ENCODE results near the gene NEURL3. TPM values are rescaled to one million over a fixed set of nuclear protein-coding genes. Genes with fewer than 3 reads are reported as not detected.
A peak's percentile ranks its signal among the peaks of the same experiment; 100 is the strongest.

Gene NEURL3
- total and polyA plus RNA-seq, 2 of the 4 experiments (the other 2 are of a cell fraction): not detected

DNA sequence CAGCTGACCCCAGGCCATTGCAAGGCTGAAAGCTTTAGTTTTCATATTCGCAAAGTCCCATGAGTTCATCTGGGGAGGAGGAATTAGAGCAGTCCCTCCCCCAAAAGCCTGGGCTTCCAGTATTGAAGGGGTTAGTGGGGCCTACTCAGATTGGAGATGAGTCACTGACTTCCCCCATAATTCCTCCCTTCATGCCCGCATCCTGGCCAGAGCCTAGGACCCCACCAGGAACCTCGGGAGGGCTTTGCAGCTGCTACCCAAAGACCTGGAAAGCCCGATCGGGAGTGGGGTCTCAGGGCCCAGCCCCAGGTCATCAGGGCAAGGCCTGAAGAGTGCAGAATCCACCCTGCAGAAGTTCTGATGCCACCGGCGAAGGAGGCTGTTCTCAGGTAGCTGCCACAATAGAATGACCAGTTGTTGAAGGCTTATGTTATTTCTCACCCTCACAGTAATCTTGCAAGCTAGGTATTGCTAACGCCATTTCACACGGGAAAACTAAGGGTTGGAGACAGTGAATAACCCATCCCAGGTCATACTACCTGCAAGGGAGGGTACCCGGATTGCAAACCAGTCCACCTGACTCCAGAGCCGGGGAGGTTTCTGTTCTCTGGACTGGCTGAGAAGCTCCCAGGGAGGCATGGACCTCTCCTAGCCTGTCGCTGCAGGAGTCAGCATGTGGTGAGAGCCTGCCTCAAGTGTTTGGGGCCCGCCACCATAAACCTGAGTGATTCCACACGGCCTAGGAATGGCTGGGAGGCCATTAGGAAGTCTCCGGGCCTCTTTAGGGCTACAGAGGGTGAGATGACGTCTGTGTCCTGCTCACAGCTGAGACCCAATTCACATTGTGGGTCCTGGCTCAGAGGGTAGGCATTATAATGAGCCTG is 25.6 kb upstream of the NEURL3 start:
- Histone ChIP-seq H3K27ac (ENCODE audit: insufficient read depth, low read length) (no peak overlapping the region), H2BK120ac (ENCODE audit: low read depth, low read length) (no peak overlapping the region; the same call in none of the 2 replicates), H3K4me2 (ENCODE audit: low read depth, low read length) (no peak overlapping the region), H3K4ac (ENCODE audit: low read depth, low read length) (peak overlapping the region; percentile 91), H2BK15ac (ENCODE audit: low read depth, low read length) (peak overlapping the region; percentile 4; the same call in 1 of the 3 replicates), H4K5ac (ENCODE audit: low read depth, low read length) (no peak overlapping the region), H3K18ac (ENCODE audit: low read depth, low read length) (no peak overlapping the region), H4K91ac (ENCODE audit: insufficient read depth, low read depth, low read length) (peak overlapping the region; percentile 19; the same call in 1 of the 2 replicates), H2BK20ac (ENCODE audit: low read depth, low read length) (no peak overlapping the region; the same call in 1 of the 2 replicates), H3K79me1 (ENCODE audit: low read depth in 1 of 2, low read length in 2 of 2) (no peaks in the 10 kb centered on the region; a peak in 1 of 4 replicates), H2BK5ac (ENCODE audit: low read depth, low read length, poor library complexity, severe bottlenecking) (no peak overlapping the region), H3K9me3 (ENCODE audit: control insufficient read depth, insufficient read depth, low read length) (no peaks in the 10 kb centered on the region), H3K23ac (ENCODE audit: low read depth, low read length) (no peak overlapping the region), H3K4me1 (ENCODE audit: control insufficient read depth, insufficient read depth, low read length) (peaks cover 44% of the 10 kb centered on the region), H2AK9ac (replicated peaks; ENCODE audit: low read depth, low read length, poor library complexity) (peak overlapping the region; percentile 48), H3K4me3 (ENCODE audit: insufficient read depth, low read depth, low read length) (no peak overlapping the region), H3K27me3 (ENCODE audit: control insufficient read depth, insufficient read depth, low read length) (peaks cover 4% of the 10 kb centered on the region; the same call in 1 of the 2 replicates), H3K14ac (replicated peaks; ENCODE audit: low read depth, low read length) (no peak overlapping the region), H3K36me3 (ENCODE audit: control insufficient read depth, insufficient read depth, low read length) (no peaks in the 10 kb centered on the region), H2AFZ (replicated peaks; ENCODE audit: low read length, poor library complexity) (peak overlapping the region; percentile 69), H4K20me1 (ENCODE audit: insufficient read depth, low read length) (no peaks in the 10 kb centered on the region), H2AK5ac (ENCODE audit: low read depth, low read length) (peak overlapping the region; percentile 91), H3K9ac (ENCODE audit: low read depth, low read length) (no peak overlapping the region), H4K8ac (ENCODE audit: low read depth in 2 of 2, low read length in 2 of 2) (no peak overlapping the region), H3K56ac (ENCODE audit: extremely low read depth, insufficient read depth, low read length) (no peak overlapping the region), H3K9me1 (ENCODE audit: insufficient read depth, low read length) (peaks cover 14% of the 10 kb centered on the region)
- dilution Hi-C loops (cut with HindIII; ENCODE audit: low sequenced_read_pairs, unreplicated experiment) (no loop called here), intact Hi-C loops (cut with micrococcal nuclease) (no loop called here), in situ Hi-C loops (cut with MboI; ENCODE audit: low sequenced_read_pairs) (no loop called here)
- ChIA-PET CTCF (interaction anchor here (0.7 kb wide), 1 partner anchor 8 kb away, joined by 4 read pairs; no protein-coding TSS in a partner anchor), POLR2A (ENCODE audit: unreplicated experiment) (no interaction called here)
- 88% methylated on average over 9 of the region's 16 CpGs; no CpG with 5 or more reads in 1 of the 2 experiments for WGBS, 2 experiments (ENCODE audit: extremely low coverage in 2 of 2, insufficient read length in 1 of 2)
- ATAC-seq (ENCODE audit: low read depth) (no peak), DNase-seq (no peak)
- TF ChIP-seq SMC3 (IDR thresholded peaks at IDR 0.05; ENCODE audit: low read depth, low read length) (no peak), RCOR1 (IDR thresholded peaks at IDR 0.05; ENCODE audit: insufficient replicate concordance, low read length) (no peak), FOS (IDR thresholded peaks at IDR 0.05; ENCODE audit: low read depth, low read length) (no peak), MXI1 (IDR thresholded peaks at IDR 0.05; ENCODE audit: borderline replicate concordance, low read depth, low read length) (no peak), NFE2L2 (IDR thresholded peaks at IDR 0.05; ENCODE audit: low read depth, low read length) (no peak), POLR2A (IDR thresholded peaks at IDR 0.05; ENCODE audit: low read depth, low read length) (no peak), BHLHE40 (IDR thresholded peaks at IDR 0.05; ENCODE audit: low read depth, low read length) (no peak)
- TF ChIP-seq, protein P1, sequence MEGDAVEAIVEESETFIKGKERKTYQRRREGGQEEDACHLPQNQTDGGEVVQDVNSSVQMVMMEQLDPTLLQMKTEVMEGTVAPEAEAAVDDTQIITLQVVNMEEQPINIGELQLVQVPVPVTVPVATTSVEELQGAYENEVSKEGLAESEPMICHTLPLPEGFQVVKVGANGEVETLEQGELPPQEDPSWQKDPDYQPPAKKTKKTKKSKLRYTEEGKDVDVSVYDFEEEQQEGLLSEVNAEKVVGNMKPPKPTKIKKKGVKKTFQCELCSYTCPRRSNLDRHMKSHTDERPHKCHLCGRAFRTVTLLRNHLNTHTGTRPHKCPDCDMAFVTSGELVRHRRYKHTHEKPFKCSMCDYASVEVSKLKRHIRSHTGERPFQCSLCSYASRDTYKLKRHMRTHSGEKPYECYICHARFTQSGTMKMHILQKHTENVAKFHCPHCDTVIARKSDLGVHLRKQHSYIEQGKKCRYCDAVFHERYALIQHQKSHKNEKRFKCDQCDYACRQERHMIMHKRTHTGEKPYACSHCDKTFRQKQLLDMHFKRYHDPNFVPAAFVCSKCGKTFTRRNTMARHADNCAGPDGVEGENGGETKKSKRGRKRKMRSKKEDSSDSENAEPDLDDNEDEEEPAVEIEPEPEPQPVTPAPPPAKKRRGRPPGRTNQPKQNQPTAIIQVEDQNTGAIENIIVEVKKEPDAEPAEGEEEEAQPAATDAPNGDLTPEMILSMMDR (conservative IDR thresholded peaks at IDR 0.05; ENCODE audit: low read depth, low read length): no peak
- TF ChIP-seq, protein P2, sequence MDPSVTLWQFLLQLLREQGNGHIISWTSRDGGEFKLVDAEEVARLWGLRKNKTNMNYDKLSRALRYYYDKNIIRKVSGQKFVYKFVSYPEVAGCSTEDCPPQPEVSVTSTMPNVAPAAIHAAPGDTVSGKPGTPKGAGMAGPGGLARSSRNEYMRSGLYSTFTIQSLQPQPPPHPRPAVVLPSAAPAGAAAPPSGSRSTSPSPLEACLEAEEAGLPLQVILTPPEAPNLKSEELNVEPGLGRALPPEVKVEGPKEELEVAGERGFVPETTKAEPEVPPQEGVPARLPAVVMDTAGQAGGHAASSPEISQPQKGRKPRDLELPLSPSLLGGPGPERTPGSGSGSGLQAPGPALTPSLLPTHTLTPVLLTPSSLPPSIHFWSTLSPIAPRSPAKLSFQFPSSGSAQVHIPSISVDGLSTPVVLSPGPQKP (IDR thresholded peaks at IDR 0.05; ENCODE audit: borderline replicate concordance, low read depth, low read length): no peak
- TF ChIP-seq, protein P3, sequence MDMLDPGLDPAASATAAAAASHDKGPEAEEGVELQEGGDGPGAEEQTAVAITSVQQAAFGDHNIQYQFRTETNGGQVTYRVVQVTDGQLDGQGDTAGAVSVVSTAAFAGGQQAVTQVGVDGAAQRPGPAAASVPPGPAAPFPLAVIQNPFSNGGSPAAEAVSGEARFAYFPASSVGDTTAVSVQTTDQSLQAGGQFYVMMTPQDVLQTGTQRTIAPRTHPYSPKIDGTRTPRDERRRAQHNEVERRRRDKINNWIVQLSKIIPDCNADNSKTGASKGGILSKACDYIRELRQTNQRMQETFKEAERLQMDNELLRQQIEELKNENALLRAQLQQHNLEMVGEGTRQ (IDR thresholded peaks at IDR 0.05; ENCODE audit: low read depth, low read length): no peak
- BruUV-seq (replicated peaks): no TSS peak
